Measurements from ENCODE around the gene HOXB9.

HOXB9 gene

DNA sequence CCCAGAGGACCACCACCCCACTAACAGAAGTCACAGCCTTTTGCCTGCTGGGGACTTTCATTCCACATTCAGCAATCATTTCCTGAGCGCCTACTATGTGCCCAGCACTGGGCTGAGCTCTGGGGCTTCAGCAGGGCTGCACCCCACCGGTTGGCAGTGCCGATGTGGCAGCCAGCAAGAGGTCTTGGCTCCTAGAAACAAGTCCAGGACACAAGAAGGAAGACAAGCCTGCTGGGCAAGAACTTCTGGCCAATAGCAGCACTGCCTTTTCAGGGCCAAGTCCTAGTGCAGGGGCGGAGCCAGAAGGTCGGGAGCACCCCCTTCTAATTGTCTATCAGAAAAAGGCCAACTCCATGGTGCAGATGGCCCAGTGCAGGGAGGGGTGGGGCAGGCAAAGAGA, 13.0 kb upstream of the HOXB9 start:
- no peak for DNase-seq

DNA sequence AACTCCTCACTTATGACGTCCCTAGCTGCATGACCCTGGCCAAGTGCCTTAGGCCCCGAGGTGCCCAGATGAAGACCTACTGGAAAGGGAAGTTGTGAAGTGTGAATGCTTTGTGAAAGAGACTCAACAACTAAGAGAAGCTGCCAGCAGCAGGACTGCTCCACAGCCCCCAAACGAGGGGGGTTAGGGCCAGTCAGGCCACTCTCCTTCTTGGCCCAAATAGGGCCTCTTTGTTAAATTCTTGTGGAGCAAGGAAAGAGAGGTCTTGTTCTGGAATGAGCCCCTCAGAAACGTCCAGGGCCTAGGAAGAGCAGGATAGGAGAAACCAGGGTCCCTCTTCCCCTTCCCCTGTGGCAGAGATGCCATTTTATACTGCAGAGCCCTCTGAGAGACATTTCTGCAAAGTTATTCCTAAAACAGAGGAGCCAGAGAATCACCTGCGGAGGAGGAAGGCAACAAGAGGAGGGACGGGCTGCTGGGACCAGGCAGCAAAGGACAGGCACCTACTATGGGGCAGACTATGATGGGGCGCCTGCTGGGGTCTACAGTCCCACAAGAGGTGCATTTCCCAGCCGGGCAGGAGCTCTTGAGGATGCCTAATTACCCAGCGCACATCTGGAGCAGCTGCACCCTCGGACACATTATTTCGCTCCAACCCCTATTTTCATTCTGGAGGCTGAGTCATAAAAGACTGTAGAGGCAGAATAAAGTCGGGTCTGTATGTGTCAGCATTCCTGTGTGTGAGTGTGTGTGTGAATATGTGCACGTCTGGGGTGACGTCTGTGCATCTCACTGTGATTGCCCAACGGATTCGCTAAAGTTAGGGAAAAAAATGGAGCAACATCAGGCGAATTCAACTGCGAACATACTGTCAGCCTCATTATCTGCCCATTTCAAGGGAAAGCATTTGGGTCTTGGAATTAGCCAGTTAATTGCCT, 11.4 kb upstream of the HOXB9 start:
- DNase-seq: no peak

DNA sequence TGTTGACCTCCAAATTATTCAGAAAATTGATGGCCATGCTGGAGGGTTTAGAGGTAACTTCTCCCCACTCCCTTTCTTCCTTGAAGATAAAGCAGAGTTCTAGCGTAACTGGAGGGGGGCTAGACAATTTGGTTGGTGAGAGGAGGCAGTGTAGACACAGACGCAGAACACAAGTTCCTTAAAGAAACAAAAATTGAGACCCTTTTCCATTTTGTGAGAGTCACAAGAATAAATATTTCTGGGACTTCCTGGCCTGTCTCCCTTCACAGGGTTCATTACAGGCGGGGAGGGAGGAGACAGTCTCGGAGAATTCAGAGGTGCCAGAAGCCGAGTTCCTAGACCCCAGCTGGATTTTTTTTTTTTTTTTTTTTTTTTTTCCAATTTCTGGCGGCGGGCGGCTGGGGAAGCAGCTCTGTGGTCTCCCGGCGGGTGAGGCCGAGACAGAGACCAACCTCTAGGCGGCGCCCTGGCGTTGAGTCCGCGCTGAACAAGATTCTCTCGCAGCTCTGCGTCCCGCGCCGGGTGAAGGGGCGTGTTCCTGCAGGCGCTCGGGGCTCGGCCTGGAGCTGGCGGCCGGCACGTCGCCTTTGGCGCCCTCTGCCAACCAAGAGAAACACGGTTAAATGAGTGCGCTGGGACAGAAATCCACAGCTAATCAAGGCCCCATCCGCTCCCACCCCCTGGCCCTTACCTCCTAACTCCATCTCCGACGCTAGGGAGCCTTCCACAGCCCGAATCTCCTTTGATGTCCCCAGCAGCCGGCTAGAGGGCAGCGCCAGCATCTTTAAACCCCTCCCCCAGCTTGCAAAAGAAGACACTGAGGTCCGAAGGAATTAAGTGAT, 10.2 kb upstream of the HOXB9 start:
- DNase-seq: peak; percentile 66

DNA sequence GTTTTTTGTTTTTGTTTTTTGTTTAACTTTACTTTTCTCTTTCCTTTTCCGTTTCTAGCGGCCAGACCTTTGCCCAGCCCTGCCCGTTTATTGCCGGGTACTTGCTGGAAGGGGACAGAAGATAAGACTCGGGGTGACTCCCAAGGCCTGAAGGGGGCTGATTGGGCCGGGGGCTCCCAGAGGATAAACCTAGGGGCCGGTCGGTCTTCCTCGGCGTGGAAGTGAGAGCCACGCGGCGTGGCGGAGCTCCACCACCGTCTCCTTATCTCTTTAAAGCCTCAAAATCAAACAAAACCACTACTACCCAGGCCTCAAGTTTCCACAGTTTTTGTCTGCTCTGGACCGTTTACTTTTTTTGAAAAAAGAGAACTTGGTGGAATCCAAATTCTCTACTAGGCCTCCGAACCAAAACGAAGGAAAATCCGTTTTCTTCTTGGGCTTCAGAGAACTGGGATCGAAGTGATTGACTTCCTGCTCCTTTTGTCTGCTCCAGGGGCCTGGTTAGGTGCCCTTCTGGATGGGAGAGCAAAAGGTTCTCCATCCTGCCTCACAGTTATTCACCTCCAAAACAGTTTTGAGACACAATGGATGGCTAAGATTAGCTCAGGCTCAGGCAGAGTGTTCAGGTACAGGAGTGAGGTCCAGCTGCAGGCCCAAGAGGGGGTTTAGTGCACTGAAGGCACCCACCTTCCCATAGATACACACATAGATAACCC, 8.5 kb upstream of the HOXB9 start:
- no peak for DNase-seq

DNA sequence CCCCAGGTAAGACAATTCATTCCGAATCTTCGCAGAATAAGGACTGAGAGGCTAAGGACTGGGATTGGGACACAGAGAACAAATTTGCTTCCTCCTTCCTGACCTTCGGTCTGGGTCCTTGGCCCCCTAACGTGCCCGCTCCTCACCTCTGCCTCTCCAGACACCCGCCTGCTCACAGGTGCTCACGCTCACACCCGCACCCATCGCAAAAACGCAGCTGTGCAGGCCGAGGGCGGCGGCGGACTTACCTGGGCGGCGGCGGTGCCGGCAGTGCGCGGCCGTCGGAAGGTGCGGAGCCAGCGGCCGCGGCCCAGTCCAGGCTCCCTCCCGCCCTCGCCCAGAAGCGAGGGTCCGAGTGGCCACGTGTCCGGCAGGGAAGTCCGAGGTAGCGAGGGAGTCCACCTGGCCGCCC, 7.1 kb upstream of the HOXB9 start:
- DNase-seq: no peak

DNA sequence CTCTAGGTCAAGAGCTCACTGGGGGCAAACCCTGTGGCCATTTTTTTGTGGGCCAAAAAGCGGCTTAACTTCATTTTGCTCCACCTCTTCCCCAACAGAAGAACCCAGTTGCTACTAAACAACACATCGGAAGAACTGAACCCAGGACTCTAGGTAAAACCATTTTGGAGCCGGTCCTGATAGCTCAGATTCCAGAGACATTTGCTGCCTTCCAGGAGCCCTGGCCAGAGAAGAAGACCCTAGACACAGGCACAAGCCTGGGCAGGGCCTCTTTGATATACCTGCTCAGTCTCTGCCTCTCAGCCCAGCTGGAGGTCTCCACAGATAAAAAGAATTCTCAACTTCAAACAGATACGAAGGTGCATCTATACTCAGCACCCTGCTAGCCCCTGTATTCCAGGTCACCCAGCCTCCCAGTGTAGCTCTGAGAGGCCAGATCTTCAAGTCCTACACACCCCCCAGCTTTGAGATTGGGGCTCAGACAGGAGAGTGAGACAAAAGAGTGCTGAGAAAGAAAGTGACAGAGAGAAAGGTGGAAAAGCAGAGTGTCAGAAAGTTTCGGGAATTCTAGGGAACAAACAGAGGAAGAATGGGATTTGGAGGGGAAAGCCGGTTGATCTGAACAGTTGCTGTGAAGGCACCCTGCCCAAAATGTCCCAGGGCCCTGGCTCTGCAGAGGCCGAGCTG, 6.6 kb upstream of the HOXB9 start:
- DNase-seq: no peak

DNA sequence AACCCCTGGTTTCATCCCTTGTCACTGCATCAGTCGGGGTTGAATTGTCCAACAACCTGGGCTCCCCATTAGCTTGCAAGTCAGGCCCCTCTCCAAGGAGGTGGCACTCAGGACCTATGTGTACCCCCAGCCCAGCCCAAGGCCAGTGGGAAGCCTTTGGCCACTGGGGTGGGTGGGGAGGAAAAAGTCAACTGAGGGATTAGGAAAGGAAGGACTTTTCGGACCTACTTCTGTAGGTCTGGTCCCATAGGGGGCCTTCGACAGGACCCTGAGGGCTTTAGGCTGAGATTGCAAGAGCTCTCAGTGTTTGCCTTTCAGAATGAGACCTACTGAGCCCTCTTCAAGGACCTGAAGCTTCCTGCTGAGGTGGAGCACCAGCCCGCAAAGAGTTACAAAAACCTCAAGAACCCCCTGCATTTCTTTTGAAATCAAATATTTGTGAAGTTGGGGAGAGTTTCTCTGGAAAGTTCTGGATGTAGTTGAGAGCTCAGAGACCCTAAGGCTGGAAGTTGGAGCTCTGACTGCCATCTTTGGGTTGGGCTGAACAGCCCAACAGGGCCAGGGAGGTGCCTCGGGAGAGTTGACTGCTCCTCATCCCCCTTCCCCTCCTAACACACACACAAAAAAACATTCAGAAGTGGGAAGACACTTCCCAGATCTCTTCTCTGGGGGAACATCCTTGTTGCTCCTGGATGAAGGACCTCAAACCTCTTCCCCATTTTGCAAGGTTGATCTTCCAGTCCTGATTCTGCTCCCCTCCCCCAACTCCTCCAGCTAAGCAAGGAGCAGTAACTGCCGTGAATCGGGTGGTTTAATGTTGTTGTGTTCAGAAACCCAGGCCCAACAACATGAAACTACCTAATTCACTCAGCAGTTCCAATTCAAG, 5.8 kb upstream of the HOXB9 start:
- DNase-seq: no peak

DNA sequence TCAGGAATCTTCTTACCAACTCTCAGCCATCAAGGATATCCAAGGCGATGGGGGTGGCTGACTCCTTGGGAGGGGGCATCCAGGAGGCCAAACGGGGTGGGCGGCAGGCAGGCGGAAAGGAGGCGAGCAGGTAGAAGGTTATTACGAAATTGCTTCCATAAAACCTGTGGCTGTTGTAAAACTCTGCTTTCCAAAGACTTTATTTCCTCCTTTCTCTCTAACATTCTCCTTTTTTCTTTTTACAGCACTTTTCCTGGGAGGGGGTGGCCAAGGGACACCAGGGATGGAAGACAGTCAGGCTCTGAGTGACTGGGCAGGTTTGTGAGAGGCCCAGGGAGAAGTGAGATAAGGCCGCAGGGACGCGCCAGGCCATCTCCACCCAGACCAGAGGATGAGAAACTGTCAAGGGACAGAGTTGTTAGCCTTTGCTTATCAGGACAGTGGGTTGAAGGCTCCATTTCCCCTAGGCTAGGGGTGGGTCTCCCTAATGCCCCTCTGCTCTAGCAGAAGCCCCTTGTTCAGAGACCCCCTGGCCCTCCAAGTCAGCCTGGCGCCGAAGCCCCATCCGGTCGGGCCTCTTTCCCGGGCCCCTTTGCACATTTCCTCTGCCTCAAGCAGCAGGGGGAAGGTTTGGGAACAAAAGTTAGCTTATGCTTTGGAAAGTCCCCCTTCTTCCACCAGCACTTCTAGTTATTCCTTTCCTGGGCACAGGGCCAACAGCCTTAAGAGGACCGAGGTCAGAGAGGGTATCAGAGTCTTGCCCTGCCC, 5.0 kb upstream of the HOXB9 start:
- no peak for DNase-seq

DNA sequence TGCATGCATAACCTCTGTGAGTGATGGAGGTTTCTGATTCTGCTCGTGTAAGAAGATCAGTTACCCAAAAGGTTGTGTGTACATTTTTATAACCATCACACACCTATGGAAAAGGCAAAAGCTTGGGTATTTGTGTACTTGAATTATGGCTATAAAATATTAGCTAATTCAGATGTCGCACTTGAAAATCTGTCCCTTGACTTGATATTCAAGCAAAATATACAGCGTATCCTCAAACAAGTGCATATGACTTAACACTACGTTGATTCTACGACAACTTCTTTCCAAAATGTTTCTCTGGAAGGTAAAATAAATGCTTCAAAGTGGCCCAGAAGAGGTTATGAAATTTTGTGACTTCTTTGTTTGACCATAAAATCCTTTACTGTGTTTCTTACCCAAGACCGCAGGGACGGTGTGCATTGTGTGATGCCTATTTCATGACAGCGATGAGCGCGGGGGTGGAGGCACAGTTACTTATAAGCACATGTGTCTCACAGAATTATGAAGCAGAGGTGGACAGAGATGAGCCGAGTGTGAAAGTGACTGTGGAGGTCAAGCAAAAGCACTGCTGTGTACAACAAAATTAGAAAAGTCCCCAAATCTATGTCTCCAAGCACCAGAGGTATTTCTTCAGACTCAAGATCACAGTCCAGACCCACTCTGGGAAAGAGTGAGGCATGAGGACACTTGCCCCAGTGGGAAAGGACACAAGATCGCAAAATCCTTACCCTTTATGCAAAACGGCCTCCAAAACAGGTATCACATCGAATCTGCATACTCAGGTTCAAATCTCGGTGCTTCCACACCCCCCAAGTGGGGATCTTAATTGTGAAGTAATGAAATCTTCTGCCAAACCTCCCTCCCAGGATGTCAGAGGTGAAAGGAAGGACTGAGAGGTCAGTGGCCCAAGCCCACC, 4.1 kb upstream of the HOXB9 start:
- no peak for DNase-seq

DNA sequence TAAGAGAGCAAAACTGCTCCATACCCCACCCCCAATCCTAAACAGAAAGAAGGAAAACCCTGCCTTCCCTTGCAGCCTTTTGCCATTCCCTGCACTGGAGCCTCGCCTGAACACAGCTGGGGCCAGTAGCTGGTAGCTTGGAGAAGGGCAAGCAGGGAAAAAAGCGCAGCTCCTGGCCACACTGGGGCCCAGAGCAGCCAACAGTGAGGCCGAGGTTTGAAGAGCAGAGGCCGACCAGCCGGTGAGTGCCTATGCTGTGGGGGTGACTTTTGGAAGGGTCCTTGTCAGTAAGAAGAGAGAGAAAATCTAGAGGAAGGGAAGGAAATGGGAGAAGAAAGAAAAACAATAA, 3.2 kb upstream of the HOXB9 start:
- no peak for DNase-seq

DNA sequence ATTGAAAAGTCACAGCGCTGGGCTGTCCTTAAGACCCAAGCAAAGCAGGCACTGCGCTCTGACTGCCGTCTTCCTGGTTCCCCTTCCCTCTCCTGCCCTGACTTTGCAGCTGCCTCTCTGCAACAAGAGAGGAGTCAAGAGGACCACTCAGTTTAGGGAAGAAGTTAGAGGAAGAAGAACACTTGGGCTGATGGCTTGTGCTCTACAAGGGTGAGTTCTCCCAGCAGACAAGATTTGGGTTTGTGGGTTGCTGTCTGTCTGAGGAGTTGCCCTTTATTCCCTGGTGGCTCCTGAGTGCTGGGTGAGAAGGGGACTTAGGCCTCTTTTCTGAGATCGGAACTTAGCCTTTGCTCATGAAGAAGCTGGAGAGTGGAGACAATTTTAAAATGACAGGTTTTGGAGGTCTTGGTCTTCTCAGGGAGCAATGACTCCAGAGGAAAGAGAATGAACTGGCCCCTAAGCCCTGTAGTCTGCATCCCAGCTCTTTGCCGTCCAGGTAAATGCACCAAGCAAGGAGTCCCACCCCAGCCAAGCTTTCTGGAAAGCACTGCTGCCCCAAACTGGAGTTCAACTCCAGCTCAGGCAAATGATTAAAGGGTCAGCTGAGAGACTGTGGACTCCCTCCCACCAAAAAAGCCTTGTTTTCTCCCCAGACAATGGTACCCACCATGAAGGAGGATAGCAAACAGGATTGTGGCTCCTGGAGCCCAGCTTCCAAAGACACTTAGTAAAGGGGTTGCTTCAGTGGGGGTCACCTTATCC, 2.7 kb upstream of the HOXB9 start:
- no peak for DNase-seq

DNA sequence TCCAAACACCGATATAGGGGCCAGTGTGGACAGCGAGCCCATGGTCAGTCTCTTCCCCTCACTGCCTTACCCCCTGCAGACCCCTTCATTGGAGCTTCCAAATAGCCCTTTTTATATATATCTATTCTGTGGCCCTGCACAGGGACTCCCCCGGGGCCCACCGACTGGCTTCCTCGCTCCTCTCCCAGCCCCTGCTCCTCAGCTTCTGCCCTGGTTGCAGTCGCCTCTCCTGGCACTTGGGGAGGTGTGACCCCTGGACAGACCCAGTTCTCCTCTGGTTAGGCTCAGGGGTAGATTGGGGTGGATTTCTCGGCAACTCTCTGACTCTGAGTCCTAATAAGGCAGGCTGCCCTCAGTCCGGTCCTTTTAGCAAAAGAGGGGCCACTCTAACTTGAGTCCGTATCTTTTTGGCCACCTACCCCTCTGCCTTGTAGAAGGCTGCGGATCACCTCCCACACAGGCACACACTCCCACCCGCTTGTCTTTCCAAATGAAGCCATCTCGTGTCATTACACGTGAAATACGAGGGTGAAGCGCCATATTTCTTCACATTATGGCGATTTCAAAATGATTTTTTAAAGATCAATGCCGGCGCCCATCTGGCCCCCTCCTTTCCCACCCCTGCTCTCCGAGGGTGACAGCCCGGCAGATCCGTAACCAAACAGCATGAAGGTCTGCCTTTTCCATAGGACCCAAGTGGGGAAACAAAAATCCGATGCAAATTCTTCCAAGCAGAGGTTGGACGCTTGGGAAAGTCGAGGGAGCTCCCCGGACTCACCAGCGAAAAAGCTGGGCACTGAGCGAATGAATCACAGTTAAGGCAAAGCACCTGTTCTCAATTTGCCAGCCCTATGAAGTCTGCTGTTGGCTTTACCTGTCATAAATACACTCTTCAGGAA, 1.7 kb upstream of the HOXB9 start:
- DNase-seq: no peak

DNA sequence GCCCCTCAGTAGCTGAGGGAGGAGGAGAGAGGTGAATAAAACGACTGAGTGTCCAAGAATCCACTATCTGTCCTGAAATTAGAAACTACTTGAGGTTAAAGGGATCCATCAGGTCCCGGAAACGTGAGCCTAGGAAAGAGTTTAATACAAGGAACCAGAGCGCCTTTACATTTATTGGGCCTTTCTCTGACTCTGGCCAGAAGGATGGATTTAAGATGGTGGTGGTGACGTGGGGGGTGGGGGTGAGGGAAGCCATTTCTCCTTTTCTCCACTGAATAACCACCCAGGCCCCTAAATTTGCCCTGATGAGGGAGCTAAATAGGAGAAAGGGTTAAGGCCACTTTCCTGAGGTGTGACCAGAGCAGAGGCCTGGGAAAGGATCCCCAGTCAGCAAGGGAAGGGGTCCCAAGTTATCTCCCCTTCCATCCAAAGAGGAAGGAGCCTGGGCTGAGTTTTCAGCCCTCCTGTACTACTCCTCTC, 1.0 kb upstream of the HOXB9 start:
- no peak for DNase-seq

DNA sequence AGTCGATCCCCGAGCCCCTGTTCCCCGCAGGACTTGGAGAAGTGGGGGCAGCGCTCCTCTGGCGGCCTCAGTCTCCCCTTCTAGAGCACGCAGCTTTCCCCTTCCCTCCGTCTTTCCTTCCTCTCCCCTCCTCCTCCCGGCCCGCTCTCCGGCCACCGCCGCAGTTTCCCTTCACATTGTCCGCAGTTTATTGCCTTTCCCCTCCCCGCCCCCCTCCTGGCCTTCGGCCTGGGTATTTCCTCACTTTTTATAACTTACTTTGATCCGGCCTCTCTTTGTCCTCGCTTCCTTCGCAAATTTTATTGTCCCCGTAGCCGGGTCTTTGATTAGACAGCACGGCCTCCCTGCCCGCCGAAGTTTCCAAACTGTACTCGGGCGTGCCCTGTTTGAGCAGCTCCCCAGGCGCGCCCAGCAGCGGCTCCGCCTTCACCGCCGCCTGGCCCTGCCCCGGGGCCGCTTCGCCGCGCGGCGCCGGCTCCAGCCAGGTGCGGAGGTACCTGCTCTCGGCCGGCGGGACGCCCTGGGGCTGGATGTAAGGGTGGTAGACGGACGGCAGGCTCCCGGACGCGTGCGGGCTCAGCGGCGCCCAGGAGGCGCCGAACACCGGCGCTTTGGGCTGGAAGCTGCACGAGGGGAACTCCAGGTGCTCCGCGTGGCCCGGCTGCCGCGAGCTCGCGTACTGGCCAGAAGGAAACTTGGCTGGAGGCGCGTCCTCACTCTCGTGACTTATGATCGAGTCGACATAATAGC, 488 bp downstream of the HOXB9 start:
- peak; percentile 50 for DNase-seq

DNA sequence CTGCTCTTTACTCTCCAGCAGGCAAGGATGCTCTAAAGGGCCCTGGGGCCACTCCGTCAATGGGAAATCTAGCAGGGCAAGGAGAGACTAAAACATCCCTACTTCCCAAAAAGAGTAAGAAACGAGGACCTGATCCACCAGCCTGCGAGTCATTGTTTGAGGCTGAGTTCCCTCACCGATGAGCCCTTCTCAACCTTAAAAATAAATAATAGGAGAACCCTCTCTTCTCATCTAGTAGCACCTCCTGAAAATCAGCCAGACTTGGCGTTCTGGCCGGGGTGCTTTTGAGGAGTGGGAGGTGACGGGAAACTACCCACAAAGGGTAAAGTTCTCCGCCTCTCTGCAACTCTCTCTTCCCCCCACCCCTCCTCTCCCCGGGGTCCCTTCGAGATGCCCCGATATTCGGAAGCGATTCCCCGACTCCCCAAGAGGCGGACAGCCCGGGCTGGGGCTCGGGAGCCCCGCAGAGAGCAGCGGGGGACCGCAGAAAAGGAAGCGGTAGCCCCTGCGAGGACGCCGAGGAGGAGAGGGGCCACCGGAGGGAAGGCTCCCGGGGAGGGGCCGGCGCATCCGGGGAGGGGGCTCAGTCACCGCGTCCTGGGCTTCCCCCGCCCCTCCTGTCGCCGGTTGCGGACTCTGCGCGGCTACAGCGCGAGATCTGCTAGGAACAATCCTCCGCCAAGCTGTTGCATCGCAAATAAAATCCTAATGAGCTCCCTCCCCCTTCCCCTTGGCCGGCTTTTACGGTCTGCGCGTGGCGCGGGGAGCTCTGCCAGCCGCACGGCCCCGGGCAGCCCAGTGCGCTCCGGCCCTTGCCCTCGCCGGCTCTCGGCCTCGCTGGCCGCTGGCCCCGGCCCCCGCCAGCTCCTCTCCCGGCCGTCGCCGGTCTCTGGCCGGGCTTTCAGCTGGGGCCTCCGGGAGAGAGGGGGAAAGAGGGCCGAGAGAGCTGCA, 1.3 kb downstream of the HOXB9 start:
- no peak for DNase-seq

DNA sequence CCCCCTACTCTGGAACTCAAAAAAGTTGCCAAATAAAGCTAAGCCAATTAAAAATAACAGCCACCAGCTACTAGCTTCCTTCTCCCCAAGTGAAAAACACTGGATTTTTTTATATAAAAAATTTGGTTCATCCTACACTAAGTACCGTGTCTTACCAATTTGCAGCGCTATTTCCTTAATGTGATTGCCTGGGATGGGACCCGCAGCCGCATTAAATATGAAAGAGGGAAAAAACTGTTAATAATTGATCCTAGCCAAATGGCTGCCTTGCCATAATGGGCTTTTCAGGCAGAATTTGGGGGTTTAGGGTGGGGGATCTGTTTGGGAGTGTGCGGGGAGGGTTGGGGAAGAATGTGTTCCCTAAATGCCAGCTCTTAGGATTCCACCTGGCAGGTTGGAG, 2.0 kb downstream of the HOXB9 start:
- no peak for DNase-seq
